Retinal pigment epithelial cell (primary cell): ENCODE data around the gene ARID1B.

Experiments used
- DNase-seq: peaks from one replicate; pipeline ENCODE4 v3.0.0-alpha.2; 2010; ENCODE audit warnings: low read depth
- H3K4me3 ChIP-seq: 2 replicates; pipeline ENCODE4 v1.5.1; 2011; ENCODE audit warnings: mild to moderate bottlenecking, low read length, control low read depth, moderate library complexity
- CTCF ChIP-seq: conservative IDR thresholded peaks from 2 replicates; pipeline ENCODE4 v1.5.1; 2011; ENCODE audit warnings: low read depth, low read length, control low read depth, inconsistent platforms

The ARID1B gene

GRCh38 chr6:157019115-157019641 is 242.0 kb downstream of the ARID1B start:
- no peak for TF ChIP-seq CTCF
- no peak for DNase-seq
- H3K4me3 ChIP-seq: no peak overlapping the region

GRCh38 chr6:157019733-157020132 is 242.6 kb downstream of the ARID1B start:
- no peak overlapping the region for H3K4me3 ChIP-seq
- no peak for DNase-seq
- peak; percentile 2 for TF ChIP-seq CTCF

- no peak for TF ChIP-seq CTCF
- H3K4me3 ChIP-seq: peak overlapping the region; percentile 69
- DNase-seq: no peak
Observed at GRCh38 chr6:157020398-157020797, 243.2 kb downstream of the ARID1B start.

GRCh38 chr6:157020881-157021343 is 243.7 kb downstream of the ARID1B start:
- no peak for TF ChIP-seq CTCF
- no peak for DNase-seq

GRCh38 chr6:157021344-157021992 is 244.3 kb downstream of the ARID1B start:
- DNase-seq: no peak
- TF ChIP-seq CTCF: no peak
- H3K4me3 ChIP-seq: peak overlapping the region; percentile 69

More at GRCh38 chr6:157020881-157021343, 243.7 kb downstream of the ARID1B start:
- peak overlapping the region; percentile 69 for H3K4me3 ChIP-seq

GRCh38 chr6:157021993-157022740 is 245.0 kb downstream of the ARID1B start:
- TF ChIP-seq CTCF: no peak
- peak overlapping the region; percentile 69 for H3K4me3 ChIP-seq
- DNase-seq: peak; percentile 84
